MM.1S (cell line): ENCODE results near the gene GRK1.

ENCODE experiments used
- EZH2 ChIP-seq: fragments of 300-600 bp; sonication (generic); optimal IDR thresholded peaks from 2 replicates; pipeline ENCODE3; 2017; ENCODE audit warnings: low read depth, mild to moderate bottlenecking, antibody characterized with exemption, low read length, mixed read lengths
- EZH2phosphoT487 ChIP-seq: fragments of 300-600 bp; sonication (generic); IDR thresholded peaks from 2 replicates; pipeline ENCODE4 v1.6.1; 2018; ENCODE audit warnings: antibody characterized with exemption, low read length
- TF ChIP-seq, protein P1 (sequence below): fragments of 300-600 bp; sonication (generic); IDR thresholded peaks from 2 replicates; pipeline ENCODE4 v1.5.1; 2016; ENCODE audit warnings: antibody characterized with exemption, low read length, mixed read lengths

DNA sequence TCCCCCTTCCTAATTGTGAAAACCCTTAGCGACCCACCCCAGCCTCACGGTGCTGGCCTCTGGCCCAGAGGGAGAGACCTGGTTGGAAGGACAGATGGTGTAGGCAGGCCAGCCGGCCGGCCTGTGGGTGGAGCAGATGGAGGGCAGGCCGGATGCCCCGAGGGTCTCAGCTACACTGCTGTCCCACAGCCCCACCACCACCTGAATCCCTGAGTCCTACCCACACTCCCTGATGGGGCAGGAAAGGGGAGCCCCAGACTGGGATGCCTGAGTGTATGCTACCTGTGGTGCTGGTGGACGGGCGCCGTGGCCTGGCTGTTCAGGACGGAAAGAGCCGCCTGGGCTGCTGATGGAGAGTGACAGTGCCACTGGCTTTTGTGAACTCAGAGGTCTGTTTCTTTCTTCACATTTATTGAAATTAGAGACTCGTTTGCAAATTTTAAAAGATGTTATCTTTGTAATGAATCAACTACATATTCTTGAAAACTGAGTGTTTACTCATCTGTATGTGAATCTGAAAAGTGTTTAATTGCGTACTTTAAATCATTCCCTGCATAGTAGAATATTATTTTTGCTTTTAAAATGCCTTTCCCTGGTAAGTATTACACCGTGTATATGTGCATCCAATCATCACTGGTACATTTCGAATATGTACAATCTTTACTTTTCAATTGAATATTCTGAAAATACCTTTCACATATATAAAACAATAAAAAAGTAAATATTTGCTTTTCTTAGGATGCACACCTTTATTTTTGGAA lies 46.8 kb upstream of the GRK1 start:
- TF ChIP-seq, protein P1, sequence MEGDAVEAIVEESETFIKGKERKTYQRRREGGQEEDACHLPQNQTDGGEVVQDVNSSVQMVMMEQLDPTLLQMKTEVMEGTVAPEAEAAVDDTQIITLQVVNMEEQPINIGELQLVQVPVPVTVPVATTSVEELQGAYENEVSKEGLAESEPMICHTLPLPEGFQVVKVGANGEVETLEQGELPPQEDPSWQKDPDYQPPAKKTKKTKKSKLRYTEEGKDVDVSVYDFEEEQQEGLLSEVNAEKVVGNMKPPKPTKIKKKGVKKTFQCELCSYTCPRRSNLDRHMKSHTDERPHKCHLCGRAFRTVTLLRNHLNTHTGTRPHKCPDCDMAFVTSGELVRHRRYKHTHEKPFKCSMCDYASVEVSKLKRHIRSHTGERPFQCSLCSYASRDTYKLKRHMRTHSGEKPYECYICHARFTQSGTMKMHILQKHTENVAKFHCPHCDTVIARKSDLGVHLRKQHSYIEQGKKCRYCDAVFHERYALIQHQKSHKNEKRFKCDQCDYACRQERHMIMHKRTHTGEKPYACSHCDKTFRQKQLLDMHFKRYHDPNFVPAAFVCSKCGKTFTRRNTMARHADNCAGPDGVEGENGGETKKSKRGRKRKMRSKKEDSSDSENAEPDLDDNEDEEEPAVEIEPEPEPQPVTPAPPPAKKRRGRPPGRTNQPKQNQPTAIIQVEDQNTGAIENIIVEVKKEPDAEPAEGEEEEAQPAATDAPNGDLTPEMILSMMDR = no peak
- TF ChIP-seq EZH2 = no peak
- TF ChIP-seq EZH2phosphoT487 = no peak
